ENCODE measurements around the gene ASTN1. TPM values are rescaled to one million over a fixed set of nuclear protein-coding genes. Genes with fewer than 3 reads are reported as not detected.

Gene ASTN1
- polyA plus RNA-seq, 1 of the 3 experiments (the other 2 are of a cell fraction), result 0.13 TPM

- no peaks in the 10 kb centered on the region for H3K27me3 ChIP-seq (ENCODE audit: insufficient read depth)
- no peaks in the 10 kb centered on the region for H3K9me3 ChIP-seq
- no peaks in the 10 kb centered on the region for H3K9me2 ChIP-seq
- no peak overlapping the region for H2AFZ ChIP-seq (ENCODE audit: low read depth)
- no peaks in the 10 kb centered on the region for H3K79me2 ChIP-seq (ENCODE audit: insufficient read depth)
- H3K9ac ChIP-seq, result no peak overlapping the region
- WGBS (ENCODE audit: low lambda C conversion rate), result 7% methylated on average over 3 of the region's 3 CpGs
- TF ChIP-seq ELF1 (IDR thresholded peaks at IDR 0.05), result no peak
- no peak for TF ChIP-seq NFIC (IDR thresholded peaks at IDR 0.05; ENCODE audit: borderline replicate concordance)
- no peak for TF ChIP-seq USF2 (IDR thresholded peaks at IDR 0.05; ENCODE audit: borderline replicate concordance, low read depth, low read length)
- H3F3A ChIP-seq (replicated peaks; ENCODE audit: insufficient read depth), result no peaks in the 10 kb centered on the region
- H3K4me2 ChIP-seq, result no peak overlapping the region
- ChIA-PET POLR2A (no interaction called here), CTCF (interaction anchor here (0.9 kb wide), 1 partner anchor 9 kb away, joined by 5 read pairs; no protein-coding TSS in a partner anchor)
- no peaks in the 10 kb centered on the region for H3K36me3 ChIP-seq (replicated peaks in 1 of 2; ENCODE audit: control insufficient read depth in 1 of 2, insufficient read depth in 2 of 2, low read length in 1 of 2)
- H3K4me1 ChIP-seq (ENCODE audit: control insufficient read depth in 1 of 2, insufficient read depth in 2 of 2, low read depth in 1 of 2, low read length in 1 of 2), result no peaks in the 10 kb centered on the region; a peak in 1 of 4 replicates
- no peaks in the 10 kb centered on the region for H4K20me1 ChIP-seq (ENCODE audit: insufficient read depth)
- H3K4me3 ChIP-seq (ENCODE audit: low read depth in 2 of 2, low read length in 1 of 2), result no peak overlapping the region
- H3K27ac ChIP-seq (ENCODE audit: low read depth in 2 of 2, low read length in 1 of 2), result no peak overlapping the region
- DNase-seq, result no peak
Observed at GRCh38 chr1:176853503-176853902, 311.0 kb downstream of the ASTN1 start.

GRCh38 chr1:176852124-176852523, 312.4 kb downstream of the ASTN1 start:
- 24% methylated on average over 3 of the region's 3 CpGs for WGBS (ENCODE audit: low lambda C conversion rate)
- H4K20me1 ChIP-seq (ENCODE audit: insufficient read depth), result no peaks in the 10 kb centered on the region
- CTCF ChIA-PET, result interaction anchor here (0.7 to 1.3 kb wide), 3 partner anchors 29 to 292 kb away, joined by 3 read pairs; no protein-coding TSS in a partner anchor

More at GRCh38 chr1:176852124-176852523, 312.4 kb downstream of the ASTN1 start:
- DNase-seq, result no peak
- no peak for TF ChIP-seq USF2 (IDR thresholded peaks at IDR 0.05; ENCODE audit: borderline replicate concordance, low read depth, low read length)
- no peak for TF ChIP-seq REST (IDR thresholded peaks at IDR 0.05; ENCODE audit: low read depth, low read length)
- TF ChIP-seq IRF3 (IDR thresholded peaks at IDR 0.05; ENCODE audit: low read depth, low read length), result no peak
- no peak for TF ChIP-seq ELF1 (IDR thresholded peaks at IDR 0.05)
- TF ChIP-seq TAF1 (IDR thresholded peaks at IDR 0.05; ENCODE audit: borderline replicate concordance, low read depth, low read length), result no peak
- TF ChIP-seq RFX5 (IDR thresholded peaks at IDR 0.05; ENCODE audit: low read length), result no peak
- TF ChIP-seq FOXM1 (IDR thresholded peaks at IDR 0.05; ENCODE audit: low read depth), result no peak
- no peak for TF ChIP-seq JUND (IDR thresholded peaks at IDR 0.05)
- no peak overlapping the region for H3K9ac ChIP-seq
- no peak overlapping the region for H3K4me3 ChIP-seq (ENCODE audit: low read depth in 2 of 2, low read length in 1 of 2)
- H3K4me2 ChIP-seq, result no peak overlapping the region
- no peak overlapping the region for H3K27ac ChIP-seq (ENCODE audit: low read depth in 2 of 2, low read length in 1 of 2)
- POLR2A ChIA-PET, result no interaction called here
- no peak overlapping the region for H2AFZ ChIP-seq (ENCODE audit: low read depth)
- H3F3A ChIP-seq (replicated peaks; ENCODE audit: insufficient read depth), result no peaks in the 10 kb centered on the region
- no peaks in the 10 kb centered on the region for H3K9me3 ChIP-seq
- H3K27me3 ChIP-seq (ENCODE audit: insufficient read depth), result no peaks in the 10 kb centered on the region
- no peaks in the 10 kb centered on the region for H3K79me2 ChIP-seq (ENCODE audit: insufficient read depth)
- H3K36me3 ChIP-seq (replicated peaks in 1 of 2; ENCODE audit: control insufficient read depth in 1 of 2, insufficient read depth in 2 of 2, low read length in 1 of 2), result no peaks in the 10 kb centered on the region
- H3K9me2 ChIP-seq, result no peaks in the 10 kb centered on the region
- H3K4me1 ChIP-seq (ENCODE audit: control insufficient read depth in 1 of 2, insufficient read depth in 2 of 2, low read depth in 1 of 2, low read length in 1 of 2), result peaks cover 0 to 3% of the 10 kb centered on the region in 2 experiments; a peak in 1 of 4 replicates
